B cell (primary cell): ENCODE data around the gene USP7. TPM values are rescaled to one million over a fixed set of nuclear protein-coding genes. Genes with fewer than 3 reads are reported as not detected.

ENCODE experiments used
- ATAC-seq: fragments of 200-7000 bp; cut with Tn5 transposase; one replicate; pipeline ENCODE4 v1.10.0; 2021; ENCODE audit warnings: low read depth, mild to moderate bottlenecking, moderate number of reproducible peaks, moderate library complexity
- CTCF ChIA-PET: fragments of 350-600 bp; sonication (Branson Sonifier 250); formaldehyde crosslinking; loops from one replicate; lab custom pipeline; 2021; ENCODE audit warnings: antibody characterized with exemption, inconsistent platforms; lab: Charles Lee
- POLR2A ChIA-PET: fragments of 350-600 bp; sonication (Branson Sonifier 250); formaldehyde crosslinking; loops from one replicate; lab custom pipeline; 2021; ENCODE audit warnings: antibody characterized with exemption; lab: Charles Lee
- DNase-seq: peaks from one replicate; pipeline ENCODE4 v3.0.0; 2013
- H2AFZ ChIP-seq: 2 replicates; pipeline ENCODE4 v1.6.1; 2012; ENCODE audit warnings: mild to moderate bottlenecking, low read depth, low read length; ENCODE audit not compliant: insufficient read depth, poor library complexity, severe bottlenecking
- H3K27ac ChIP-seq, 2 donors: 1 replicate in 1 of 2; 2 replicates in 1 of 2; pipeline ENCODE4 v1.5.1; 2012 to 2013; ENCODE audit warnings: low read length in 2 of 2, mild to moderate bottlenecking in 2 of 2, moderate library complexity in 1 of 2
- H3K27me3 ChIP-seq, 4 experiments: fragments of 200-600 bp in 1 of 4; sonication (generic) in 1 of 4; replicated peaks in 1 of 4; 1 replicate in 2 of 4; 2 replicates in 2 of 4; pipeline versions ENCODE4 v1.6.1 to v1.7.0; 2013 to 2016; ENCODE audit warnings: low read length in 3 of 4, mild to moderate bottlenecking in 2 of 4, mixed read lengths in 1 of 4, moderate library complexity in 1 of 4; ENCODE audit not compliant: insufficient read depth in 4 of 4, control insufficient read depth in 3 of 4; ENCODE audit errors: control extremely low read depth in 1 of 4
- H3K36me3 ChIP-seq, 2 experiments: replicated peaks in 1 of 2; 1 replicate in 1 of 2; 2 replicates in 1 of 2; pipeline versions ENCODE4 v1.6.1 to v1.7.1; 2013; ENCODE audit warnings: low read length in 1 of 2; ENCODE audit not compliant: insufficient read depth in 2 of 2, control insufficient read depth in 1 of 2; ENCODE audit errors: control extremely low read depth in 1 of 2, extremely low read depth in 1 of 2
- H3K4me1 ChIP-seq, 2 donors: fragments of 200-600 bp in 1 of 2; sonication (generic) in 1 of 2; 1 replicate in 1 of 2; 2 replicates in 1 of 2; pipeline versions ENCODE4 v1.5.1 to v1.6.1; 2013 to 2017; ENCODE audit warnings: low read length in 2 of 2; ENCODE audit not compliant: control insufficient read depth in 2 of 2, insufficient read depth in 2 of 2
- H3K4me2 ChIP-seq: replicated peaks from 2 replicates; pipeline ENCODE3; 2012; ENCODE audit warnings: mild to moderate bottlenecking, low read depth, low read length; ENCODE audit not compliant: poor library complexity, severe bottlenecking
- H3K4me3 ChIP-seq, 5 experiments: fragments of 200-600 bp in 1 of 5; sonication (generic) in 1 of 5; 1 replicate in 3 of 5; 2 replicates in 2 of 5; pipeline versions ENCODE4 v1.5.1 to v1.7.0; 2011 to 2016; ENCODE audit warnings: low read length in 4 of 5, mild to moderate bottlenecking in 4 of 5, low read depth in 2 of 5, control low read depth in 1 of 5, moderate library complexity in 1 of 5; ENCODE audit not compliant: insufficient read depth in 1 of 5; ENCODE audit errors: control extremely low read depth in 1 of 5, extremely low read depth in 1 of 5
- H3K79me2 ChIP-seq: fragments of 200-600 bp; sonication (generic); one replicate; pipeline ENCODE4 v1.6.0; 2016; ENCODE audit warnings: low read length; ENCODE audit not compliant: control insufficient read depth, insufficient read depth
- H3K9ac ChIP-seq: fragments of 200-600 bp; sonication (generic); 2 replicates; pipeline ENCODE4 v1.6.1; 2017; ENCODE audit warnings: mild to moderate bottlenecking, low read length, moderate library complexity
- H3K9me3 ChIP-seq, 3 donors: one replicate each; pipeline versions ENCODE4 v1.6.1 to v1.7.1; 2013; ENCODE audit warnings: low read length in 2 of 3; ENCODE audit not compliant: control insufficient read depth in 2 of 3, insufficient read depth in 1 of 3; ENCODE audit errors: control extremely low read depth in 1 of 3
- H4K20me1 ChIP-seq: 2 replicates; pipeline ENCODE4 v1.6.0; 2012; ENCODE audit warnings: mild to moderate bottlenecking, low read length; ENCODE audit not compliant: insufficient read depth, control insufficient read depth, poor library complexity, severe bottlenecking
- H3K27ac Mint-ChIP-seq: one replicate; pipeline ENCODE4 v1.8.0; 2021; ENCODE audit warnings: mixed read lengths
- H3K27me3 Mint-ChIP-seq: one replicate; pipeline ENCODE4 v1.8.0; 2021; ENCODE audit warnings: mixed read lengths
- H3K4me1 Mint-ChIP-seq: one replicate; pipeline ENCODE4 v1.8.0; 2021; ENCODE audit warnings: mixed read lengths
- H3K4me3 Mint-ChIP-seq: one replicate; pipeline ENCODE4 v1.8.0; 2021; ENCODE audit warnings: mixed read lengths
- H3K9me3 Mint-ChIP-seq: one replicate; pipeline ENCODE4 v1.8.0; 2022; ENCODE audit warnings: mixed read lengths; ENCODE audit not compliant: insufficient read depth
- EZH2 ChIP-seq: IDR thresholded peaks from 2 replicates; pipeline ENCODE4 v1.6.1; 2012; ENCODE audit warnings: borderline replicate concordance, low read depth, mild to moderate bottlenecking, moderate library complexity, low read length; ENCODE audit not compliant: insufficient read depth, poor library complexity, severe bottlenecking
- WGBS: methylation state at CpG from one replicate; pipeline ENCODE4 v1.1.5; 2013; ENCODE audit warnings: missing lambda C conversion rate; ENCODE audit not compliant: insufficient coverage; 5-methylcytosine and 5-hydroxymethylcytosine counted together
- intact Hi-C: fragments of 100-400 bp; cut with micrococcal nuclease; formaldehyde crosslinking; loops from one replicate; pipeline ENCODE4 v1.10.0; 2022
- polyA plus RNA-seq: library from polyadenylated mRNA; depleted of rRNA; stranded (reverse); fragments of >200 nt; gene quantifications from 2 replicates; pipeline ENCODE4 v1.2.3, GENCODE V29; 2012
- total RNA-seq, 2 donors: library from RNA; stranded (reverse); fragments of 120-200 nt in 1 of 2; gene quantifications; 1 replicate in 1 of 2; 2 replicates in 1 of 2; pipeline versions ENCODE4 v1.2.3 to v1.2.4, GENCODE V29; 2013 to 2022
- TF ChIP-seq, protein P1 (sequence below): fragments of 200-600 bp; IDR thresholded peaks from one replicate; pipeline ENCODE4 v1.8.0; 2022; ENCODE audit warnings: antibody characterized with exemption, mild to moderate bottlenecking

The USP7 gene
- total and polyA plus RNA-seq, 2 donors (not counting 1 experiment from before 2014, with no cell fraction given), result 27.4 to 223 TPM

DNA sequence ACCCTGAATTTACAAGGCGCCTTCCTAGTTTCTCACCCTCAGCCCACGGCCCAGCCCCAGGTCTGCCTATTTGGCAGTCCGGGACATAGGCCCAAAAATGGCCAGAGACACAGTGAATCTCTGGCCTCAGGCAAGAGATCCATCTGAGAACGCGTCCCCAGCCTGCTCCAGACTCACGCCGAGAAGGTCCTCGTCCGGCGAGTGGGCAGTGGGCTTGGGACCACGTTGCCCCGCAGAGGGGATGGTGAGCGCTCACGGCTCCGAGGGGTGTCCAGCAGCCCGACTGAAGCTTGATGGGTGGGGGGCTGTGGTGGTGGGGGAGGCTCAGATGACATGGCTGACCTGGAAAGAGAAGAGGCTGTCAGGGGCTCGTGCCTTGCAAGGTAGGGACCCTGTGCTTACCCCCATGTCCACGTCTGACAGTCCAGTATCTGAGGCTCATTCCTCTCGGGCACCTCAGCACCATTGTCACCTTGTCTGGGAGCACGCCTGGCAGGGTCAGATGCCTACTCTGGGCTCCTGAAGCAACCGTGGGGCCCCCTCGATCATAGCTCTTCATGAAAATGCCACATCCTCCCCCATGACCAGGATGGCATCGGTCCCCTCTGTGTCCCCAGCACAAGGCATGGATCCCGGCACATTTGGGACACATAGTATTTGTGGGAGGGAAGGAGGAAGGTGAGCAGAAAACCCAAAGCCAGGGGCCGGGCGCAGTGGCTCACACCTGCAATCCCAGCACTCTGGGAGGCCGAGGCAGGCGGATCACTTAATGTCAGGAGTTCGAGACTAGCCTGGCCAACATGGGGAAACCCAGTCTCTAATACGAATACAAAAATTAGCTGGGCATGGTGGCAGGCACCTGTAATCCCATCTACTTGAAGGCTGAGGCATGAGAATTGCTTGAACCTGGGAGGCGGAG lies 104.5 kb downstream of the USP7 start:
- H3K27ac ChIP-seq, result no peak overlapping the region
- peaks cover 2 to 28% of the 10 kb centered on the region in 2 experiments for H3K36me3 ChIP-seq
- H3K79me2 ChIP-seq, result peaks cover 34% of the 10 kb centered on the region
- no peak overlapping the region for H3K4me3 ChIP-seq
- H3K9me3 ChIP-seq, result no peaks in the 10 kb centered on the region
- H3K27ac Mint-ChIP-seq, result no peak overlapping the region
- intact Hi-C loops, result no loop called here
- H2AFZ ChIP-seq, result no peak overlapping the region
- peaks cover 1 to 5% of the 10 kb centered on the region in 2 donors for H3K4me1 ChIP-seq
- no peak for ATAC-seq
- TF ChIP-seq, protein P1, sequence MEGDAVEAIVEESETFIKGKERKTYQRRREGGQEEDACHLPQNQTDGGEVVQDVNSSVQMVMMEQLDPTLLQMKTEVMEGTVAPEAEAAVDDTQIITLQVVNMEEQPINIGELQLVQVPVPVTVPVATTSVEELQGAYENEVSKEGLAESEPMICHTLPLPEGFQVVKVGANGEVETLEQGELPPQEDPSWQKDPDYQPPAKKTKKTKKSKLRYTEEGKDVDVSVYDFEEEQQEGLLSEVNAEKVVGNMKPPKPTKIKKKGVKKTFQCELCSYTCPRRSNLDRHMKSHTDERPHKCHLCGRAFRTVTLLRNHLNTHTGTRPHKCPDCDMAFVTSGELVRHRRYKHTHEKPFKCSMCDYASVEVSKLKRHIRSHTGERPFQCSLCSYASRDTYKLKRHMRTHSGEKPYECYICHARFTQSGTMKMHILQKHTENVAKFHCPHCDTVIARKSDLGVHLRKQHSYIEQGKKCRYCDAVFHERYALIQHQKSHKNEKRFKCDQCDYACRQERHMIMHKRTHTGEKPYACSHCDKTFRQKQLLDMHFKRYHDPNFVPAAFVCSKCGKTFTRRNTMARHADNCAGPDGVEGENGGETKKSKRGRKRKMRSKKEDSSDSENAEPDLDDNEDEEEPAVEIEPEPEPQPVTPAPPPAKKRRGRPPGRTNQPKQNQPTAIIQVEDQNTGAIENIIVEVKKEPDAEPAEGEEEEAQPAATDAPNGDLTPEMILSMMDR, result no peak
- no peak for TF ChIP-seq EZH2
- no peaks in the 10 kb centered on the region for H3K27me3 Mint-ChIP-seq
- H3K4me2 ChIP-seq, result no peak overlapping the region
- no peak overlapping the region for H3K9ac ChIP-seq
- no peak overlapping the region for H3K4me3 Mint-ChIP-seq
- peaks cover 49% of the 10 kb centered on the region for H4K20me1 ChIP-seq
- H3K9me3 Mint-ChIP-seq, result no peaks in the 10 kb centered on the region
- 94% methylated on average over 29 of the region's 31 CpGs for WGBS
- no peak for DNase-seq
- POLR2A ChIA-PET, result no interaction called here
- peaks cover 22% of the 10 kb centered on the region for H3K4me1 Mint-ChIP-seq
- CTCF ChIA-PET, result no interaction called here
- H3K27me3 ChIP-seq, result no peaks in the 10 kb centered on the region

DNA sequence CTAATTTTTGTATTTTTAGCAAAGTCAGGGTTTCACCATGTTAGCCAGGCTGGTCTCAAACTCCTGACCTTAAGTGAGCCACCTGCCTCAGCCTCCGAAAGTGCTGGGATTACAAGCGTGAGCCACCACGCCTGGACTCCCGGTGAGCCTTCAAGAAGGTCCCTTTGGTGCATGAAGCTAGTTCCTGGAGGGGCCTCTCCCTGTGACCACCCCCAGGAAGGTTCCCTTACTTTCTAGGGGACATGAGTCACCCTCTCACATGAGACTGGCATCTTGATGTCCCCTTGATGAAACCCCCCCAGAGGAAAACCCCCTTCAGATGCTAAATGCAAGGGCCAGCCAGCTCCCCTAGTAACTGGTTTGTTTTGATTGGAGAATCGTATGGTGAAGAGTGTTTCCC lies 107.7 kb downstream of the USP7 start:
- Histone ChIP-seq H3K4me2 (no peak overlapping the region), H3K27me3 (no peaks in the 10 kb centered on the region), H3K4me3 (no peak overlapping the region), H3K4me1 (no peaks in the 10 kb centered on the region), H4K20me1 (peaks cover 19% of the 10 kb centered on the region), H3K27ac (no peak overlapping the region), H3K36me3 (peaks cover 2 to 36% of the 10 kb centered on the region in 2 experiments), H3K79me2 (peaks cover 4% of the 10 kb centered on the region), H3K9me3 (no peaks in the 10 kb centered on the region), H2AFZ (no peak overlapping the region), H3K9ac (no peak overlapping the region)
- TF ChIP-seq, protein P1, result no peak
- no peak for TF ChIP-seq EZH2
- ChIA-PET POLR2A (no interaction called here), CTCF (interaction anchor here (3.1 kb wide), 1 partner anchor 24 kb away, joined by 12 read pairs; no protein-coding TSS in a partner anchor)
- H3K4me1 Mint-ChIP-seq, result peaks cover 14% of the 10 kb centered on the region
- H3K4me3 Mint-ChIP-seq, result no peak overlapping the region
- WGBS, result 68% methylated on average over 4 of the region's 5 CpGs
- H3K27me3 Mint-ChIP-seq, result no peaks in the 10 kb centered on the region
- H3K27ac Mint-ChIP-seq, result no peak overlapping the region
- ATAC-seq (no peak), DNase-seq (no peak)
- H3K9me3 Mint-ChIP-seq, result no peaks in the 10 kb centered on the region
- intact Hi-C loops, result no loop called here
